GM21737 (cell line): Measurements from ENCODE around the gene LGALS3BP.
"Not testable (repeated sequence)": the region's sequence is repeated elsewhere in the genome, so short reads cannot be mapped to it uniquely, and the experiment has no call there.

Experiments
- ATAC-seq: cut with Tn5 transposase; IDR thresholded peaks from one replicate; pipeline ENCODE4 v1.9.1; 2021; ENCODE audit warnings: mild to moderate bottlenecking, moderate library complexity; ENCODE audit not compliant: unreplicated experiment

LGALS3BP gene

DNA sequence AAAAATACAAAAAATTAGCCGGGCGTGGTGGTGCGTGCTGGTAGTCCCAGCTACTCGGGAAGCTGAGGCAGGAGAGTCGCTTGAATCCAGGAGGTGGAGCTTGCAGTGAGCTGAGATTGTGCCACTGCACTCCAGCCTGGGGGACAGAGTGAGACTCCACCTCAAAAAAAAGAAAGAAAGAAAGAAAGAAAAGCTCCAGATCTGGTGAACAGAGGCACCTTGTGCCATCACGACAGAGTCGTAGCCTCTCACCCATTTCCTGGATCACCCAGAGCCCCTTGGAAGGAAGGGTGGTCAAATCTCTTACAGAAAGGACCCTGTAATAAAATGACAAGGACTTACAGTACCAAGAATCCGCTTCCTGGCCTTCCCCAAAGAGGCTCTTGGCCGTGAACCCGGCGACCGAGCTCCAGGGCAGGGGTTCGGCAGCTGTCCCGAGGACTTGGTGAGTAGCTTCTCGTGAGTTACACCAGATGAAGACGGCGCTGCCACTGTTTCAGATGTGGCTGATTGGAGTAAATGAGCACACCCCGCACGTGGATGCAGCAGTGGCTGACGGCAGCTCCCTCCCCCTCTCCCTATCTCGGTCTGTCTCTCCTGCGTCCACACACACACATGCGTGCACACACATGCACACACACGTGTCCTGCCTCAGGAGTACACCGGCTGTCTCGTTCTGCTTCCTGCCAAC, 13.5 kb downstream of the LGALS3BP start:
- ATAC-seq: no peak

DNA sequence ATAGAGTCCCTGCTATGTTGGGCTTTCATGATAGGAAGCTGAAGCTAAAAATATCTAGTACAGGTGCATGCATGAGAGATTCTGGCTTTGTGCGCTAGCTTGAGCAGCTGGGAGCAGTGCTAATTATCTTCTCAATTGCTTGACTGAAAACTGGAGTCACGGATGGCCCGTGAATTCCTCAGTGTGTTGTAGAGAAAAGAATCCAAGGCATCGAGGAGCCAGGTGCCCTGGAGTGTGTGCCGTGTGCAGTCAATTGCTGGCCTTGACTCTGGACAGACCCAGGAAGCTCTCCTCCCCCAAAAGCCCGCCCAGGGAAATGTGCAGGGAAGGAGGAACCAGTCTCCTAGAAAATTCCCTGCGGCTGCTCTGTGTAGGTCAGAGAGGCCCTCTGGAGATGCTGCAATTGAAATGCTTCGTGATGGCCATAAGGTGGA, 14.2 kb downstream of the LGALS3BP start:
- no peak for ATAC-seq

DNA sequence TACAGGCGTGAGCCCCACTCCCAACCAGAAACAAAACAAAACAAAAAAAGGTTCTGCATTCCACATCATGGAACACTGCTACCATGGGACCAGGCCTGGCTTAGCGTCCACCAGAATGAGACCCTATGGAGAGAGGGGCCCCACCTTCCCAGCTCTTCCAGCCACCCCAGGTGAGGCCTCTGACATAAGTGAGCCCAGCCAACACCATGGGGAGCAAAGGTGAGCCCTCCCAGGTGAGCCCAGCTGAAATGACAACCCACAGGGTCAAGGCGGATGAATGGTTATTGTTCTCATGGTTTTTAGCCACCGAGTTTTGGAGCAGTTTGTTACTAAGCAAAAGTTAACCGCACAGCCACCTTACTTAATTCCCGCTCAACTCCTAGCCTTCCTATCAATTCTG, 16.3 kb downstream of the LGALS3BP start:
- ATAC-seq: no peak

DNA sequence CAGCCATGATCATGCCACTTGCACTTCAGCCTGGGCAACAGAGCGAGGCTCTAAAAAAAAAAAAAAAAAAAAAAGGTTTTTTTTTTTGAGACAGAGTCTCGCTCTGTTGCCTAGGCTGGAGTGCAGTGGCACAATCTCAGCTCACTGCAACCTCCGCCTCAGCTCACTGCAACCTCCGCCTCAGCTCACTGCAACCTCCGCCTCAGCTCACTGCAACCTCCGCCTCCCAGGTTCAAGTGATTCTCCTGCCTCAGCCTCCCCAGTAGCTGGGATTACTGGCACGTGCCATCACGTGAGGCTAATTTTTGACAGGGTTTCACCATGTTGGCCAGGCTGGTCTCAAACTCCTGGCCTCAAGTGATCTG, 16.8 kb downstream of the LGALS3BP start:
- ATAC-seq: not testable (repeated sequence)

DNA sequence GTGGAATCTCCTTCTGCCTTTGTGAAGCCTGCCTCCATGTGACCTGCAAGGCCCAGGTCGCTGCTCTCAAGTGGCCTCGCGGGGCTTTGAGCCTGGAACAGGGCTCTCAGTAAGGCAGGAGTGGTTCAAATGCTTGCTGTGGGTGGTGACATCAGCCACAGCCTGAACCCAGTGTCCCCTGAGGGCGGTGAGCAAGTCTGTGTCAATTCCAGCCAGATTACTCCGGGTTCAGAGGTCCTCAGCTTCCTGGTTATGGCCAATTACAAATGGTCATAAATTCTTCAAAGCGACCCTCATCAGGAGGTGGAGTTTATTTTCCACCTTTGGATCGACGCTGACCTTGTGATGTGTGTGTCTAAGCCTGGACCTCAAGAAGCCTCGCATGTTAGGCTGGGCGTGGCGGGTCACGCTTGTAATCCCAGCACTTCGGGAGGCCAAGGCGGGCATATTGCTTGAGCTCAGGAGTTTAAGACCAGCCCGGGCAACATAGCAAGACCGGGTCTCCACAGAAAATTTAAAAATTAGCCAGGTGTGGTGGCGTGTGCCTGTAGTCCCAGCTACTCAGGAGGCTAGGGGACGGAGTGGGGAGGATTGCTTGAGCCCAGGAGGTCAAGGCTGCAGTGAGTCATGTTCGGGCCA, 17.3 kb downstream of the LGALS3BP start:
- no peak for ATAC-seq

DNA sequence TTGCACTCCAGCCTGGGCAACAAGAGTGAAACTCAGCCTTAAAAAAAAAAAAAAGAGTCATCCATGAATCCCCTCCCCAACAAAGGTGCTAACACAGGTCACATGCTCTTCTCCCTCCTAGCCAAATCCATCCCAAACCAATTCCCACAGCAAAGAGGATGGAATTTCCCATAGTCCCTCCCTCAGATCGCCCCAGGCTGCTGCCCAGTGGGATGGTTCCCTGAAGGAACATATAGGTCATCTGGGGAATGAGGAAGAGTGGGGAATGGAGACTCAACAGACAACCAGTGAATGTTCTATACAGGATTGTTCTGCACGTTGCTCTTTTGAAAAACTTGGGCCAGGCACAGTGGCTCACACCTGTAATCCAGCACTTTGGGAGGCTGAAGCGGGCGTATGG, 18.2 kb downstream of the LGALS3BP start:
- no peak for ATAC-seq

DNA sequence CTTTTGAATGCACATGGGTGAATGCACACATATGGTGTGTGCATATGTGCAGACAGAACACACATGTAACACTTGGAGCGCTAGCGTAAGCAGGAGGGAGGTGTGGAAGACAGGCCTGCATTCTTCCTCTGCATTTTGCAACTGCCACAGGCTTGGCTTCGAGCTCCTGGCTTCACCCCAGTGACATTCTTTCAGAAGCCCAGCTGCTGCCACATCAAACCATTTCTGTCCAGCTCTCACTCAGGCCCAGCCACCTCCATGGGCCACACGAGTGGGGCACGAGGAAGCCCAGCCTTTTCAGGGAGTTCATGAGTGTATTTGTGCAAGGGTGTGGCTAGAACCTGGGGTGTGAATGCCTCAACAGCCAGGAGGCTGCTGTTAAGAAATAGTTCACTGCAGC, 18.8 kb downstream of the LGALS3BP start:
- ATAC-seq: no peak

DNA sequence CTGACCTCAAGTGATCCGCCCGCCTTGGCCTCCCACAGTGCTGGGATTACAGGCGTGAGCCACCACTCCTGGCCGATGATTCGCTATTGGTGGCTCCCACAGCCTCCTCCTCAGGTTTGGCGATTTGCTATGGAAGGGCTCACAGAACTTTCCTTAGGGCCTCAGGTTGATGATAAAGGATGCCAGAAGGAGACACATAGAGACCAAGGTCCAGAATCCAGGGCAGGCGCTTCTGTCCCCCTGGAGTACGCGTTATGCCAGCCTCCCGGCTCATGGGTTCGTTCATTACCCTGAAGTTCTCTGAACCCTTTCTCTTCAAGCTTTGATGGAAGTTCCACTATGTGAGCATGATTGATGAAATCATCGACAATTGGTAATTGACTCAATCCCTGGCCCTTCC, 19.9 kb downstream of the LGALS3BP start:
- no peak for ATAC-seq

DNA sequence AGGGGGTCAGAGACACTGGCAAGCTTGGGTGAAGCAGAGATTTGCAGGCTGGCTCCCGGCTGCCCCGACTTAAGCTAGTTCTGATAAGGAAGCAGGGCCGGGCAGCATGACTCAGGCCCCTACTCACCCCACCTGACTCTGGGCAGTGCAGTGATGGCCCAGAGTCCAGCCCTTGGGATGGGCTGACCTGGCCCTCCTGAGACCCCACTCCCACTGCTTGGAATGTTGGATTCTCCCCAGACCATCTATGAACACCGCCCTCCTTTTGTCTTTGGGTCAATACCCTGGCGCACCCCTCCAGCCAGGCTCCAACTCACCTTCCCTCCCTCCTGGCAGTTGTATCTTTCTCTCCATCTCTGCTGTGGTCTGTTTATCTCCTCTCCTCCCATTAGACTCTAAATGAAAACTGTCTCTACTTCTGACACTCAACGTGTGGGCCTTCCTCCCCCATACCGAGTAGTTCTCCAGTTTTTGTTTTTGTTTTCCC, 21.0 kb downstream of the LGALS3BP start:
- no peak for ATAC-seq

DNA sequence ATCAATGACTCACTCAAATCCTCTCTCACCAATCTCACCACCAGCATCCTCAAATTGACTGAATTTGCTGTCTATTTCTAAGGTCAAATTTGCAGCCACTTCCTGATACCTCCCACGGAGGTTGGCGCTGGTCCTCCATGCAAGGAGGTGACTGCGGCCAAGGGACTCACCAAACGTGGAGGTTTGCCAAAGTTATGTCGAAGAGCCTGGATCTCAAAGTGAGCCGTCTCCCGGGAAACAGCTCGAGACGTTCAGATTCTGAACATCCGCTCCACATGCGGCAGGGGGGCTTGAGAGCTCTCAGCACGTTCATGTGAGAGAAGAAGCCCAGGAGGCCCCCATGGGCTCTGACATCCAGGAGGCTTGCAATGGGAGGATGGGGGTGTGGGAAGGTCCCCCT, 22.6 kb downstream of the LGALS3BP start:
- no peak for ATAC-seq

DNA sequence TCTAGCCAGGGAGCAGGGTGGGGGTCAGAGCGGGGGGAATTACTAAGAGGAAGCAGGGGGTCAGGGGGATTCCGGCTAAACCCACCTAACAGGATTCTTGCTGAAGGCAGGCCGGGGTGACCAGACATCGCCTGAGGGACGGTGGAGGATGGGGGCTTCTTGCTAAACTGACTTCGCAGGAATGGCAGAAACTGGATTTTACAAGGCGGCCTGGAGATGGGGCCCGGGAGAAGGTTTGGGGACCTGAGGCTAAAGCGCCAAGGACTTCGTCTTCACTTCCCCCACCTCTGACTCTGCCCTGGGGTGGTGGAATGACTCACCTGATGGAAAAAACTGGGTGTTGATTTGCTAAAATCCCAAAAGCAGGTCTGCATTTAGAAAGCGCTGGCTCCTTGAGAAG, 23.5 kb downstream of the LGALS3BP start:
- no peak for ATAC-seq

DNA sequence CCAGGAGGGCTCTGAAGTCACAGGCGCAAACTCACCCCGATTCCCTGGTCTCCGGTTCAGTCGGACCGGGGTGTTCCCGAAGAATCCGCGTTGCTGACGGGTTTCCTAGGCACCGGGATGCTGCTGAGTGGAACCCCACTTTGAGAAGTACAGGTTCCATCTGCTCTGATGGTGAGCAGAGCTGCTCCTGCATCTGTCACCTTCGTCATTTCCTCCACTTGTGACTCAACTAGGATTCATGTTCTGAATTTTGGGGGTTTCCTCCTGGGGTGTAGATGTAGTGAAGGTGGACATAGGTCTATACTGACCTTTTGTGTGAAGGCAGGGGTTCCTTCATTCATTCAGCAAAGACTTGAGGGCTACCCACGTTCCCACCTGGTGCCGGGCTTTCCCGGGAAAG, 25.0 kb downstream of the LGALS3BP start:
- no peak for ATAC-seq

DNA sequence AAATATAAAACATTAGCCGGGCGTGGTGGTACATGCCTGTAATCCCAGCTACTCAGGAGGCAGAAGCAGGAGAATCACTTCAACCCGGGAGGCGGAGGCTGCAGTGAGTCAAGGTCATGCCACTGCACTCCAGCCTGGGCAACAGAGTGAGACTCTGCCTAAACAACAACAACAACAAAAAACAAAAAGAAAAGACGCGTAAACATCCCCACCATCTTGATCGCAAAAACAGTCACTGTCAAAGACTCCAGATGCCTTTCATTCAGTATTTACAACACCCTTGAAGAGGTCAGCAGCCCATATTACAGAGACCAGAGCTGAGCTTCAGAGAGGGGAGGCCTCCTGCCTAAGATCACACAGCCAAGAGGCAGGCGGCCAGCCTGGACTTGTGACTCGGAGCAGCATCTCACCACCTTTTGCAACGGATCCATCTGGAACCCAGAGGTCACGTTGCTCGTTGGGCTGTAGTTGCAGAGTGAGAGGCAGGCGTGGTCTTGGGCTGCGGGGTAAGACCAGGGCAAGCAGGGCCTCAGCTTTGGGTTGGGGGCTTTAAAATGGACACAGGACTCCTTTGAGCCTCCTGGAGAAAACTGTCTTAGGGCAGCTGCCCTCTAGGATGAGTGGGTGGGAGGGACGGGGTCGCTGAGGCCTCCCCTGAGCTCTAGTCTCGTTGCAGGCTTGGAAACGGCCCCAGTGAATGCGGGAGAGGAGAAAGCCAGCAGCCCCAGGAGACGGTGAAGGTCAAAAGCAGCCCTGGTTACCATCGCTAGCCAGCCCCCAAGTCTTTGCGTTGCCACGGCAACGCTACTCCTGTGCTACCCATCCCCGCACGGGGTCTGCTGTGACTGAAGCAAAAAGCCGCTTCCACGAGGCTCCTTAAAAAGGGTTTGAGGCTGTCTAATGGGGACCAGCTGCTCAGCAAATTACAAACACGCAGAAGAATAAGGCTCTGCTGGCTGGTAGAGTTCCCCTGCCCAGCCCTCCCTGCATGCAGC, 26.1 kb downstream of the LGALS3BP start:
- no peak for ATAC-seq

DNA sequence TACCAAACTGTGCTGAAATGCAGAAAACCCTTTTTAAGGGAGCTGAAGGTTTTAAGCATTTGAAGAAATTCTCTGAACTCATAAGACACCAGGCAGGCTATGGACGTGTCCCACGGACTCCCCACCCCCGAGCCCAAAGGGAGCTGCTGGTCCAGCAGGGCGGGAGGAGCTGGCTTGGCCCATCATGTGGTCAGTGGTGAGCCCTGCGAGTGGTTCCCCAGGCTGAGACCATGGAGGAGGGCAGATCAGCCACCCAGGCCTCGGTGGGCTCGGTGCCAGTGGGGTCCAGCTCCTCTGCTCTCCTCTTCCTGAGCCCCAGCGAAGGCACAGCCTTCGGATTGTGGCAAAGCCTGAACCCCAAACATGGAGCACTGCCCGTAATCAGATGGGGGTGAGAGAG, 27.0 kb downstream of the LGALS3BP start:
- ATAC-seq: no peak

DNA sequence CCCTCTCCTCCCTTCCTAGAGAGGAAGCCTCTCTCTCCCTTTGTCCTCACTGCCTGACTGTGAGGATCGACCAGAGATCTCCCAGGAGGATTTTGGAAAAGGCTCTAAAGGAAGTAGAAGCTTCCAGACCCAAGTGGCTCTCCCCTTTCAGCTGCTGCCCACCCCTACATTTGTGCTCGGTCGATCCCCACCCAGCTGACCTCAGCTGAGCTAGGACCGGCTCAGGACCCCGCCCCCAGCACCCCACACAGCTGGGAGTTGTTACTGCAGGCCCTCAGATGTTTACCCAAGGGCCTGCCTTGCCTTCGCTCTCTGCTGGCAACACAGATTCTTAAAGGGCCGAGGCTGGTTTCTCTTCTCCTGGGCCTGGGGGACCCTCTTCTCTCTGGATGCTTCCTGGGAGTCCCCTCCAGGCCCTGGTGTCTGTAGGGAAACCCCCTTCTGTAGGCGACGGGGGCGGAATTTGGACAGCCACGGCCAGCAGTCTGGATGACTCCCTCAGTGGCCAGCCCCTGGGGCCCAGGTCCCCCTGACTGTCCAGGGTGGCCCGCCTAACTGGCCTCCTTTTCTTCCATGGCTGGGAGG, 27.7 kb downstream of the LGALS3BP start:
- ATAC-seq: no peak

DNA sequence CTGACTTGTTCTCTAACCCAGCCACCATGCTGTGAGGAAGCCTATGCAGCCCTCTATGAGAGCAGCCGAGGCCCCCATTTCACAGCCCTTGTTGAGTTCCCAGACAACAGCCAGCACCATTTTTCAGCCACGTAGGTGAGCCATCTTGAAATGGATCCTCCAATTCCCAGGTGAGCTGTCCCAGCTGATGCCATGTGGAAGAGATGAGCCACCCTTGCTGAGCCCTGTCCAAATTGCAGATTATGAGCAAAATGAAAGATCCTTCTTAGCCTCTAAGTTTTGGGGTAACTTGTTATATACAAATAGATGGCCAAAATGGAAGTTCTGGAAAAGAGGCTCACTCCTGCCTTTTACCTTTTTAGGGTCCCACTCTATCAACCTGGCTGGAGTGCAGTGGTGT, 28.9 kb downstream of the LGALS3BP start:
- no peak for ATAC-seq

DNA sequence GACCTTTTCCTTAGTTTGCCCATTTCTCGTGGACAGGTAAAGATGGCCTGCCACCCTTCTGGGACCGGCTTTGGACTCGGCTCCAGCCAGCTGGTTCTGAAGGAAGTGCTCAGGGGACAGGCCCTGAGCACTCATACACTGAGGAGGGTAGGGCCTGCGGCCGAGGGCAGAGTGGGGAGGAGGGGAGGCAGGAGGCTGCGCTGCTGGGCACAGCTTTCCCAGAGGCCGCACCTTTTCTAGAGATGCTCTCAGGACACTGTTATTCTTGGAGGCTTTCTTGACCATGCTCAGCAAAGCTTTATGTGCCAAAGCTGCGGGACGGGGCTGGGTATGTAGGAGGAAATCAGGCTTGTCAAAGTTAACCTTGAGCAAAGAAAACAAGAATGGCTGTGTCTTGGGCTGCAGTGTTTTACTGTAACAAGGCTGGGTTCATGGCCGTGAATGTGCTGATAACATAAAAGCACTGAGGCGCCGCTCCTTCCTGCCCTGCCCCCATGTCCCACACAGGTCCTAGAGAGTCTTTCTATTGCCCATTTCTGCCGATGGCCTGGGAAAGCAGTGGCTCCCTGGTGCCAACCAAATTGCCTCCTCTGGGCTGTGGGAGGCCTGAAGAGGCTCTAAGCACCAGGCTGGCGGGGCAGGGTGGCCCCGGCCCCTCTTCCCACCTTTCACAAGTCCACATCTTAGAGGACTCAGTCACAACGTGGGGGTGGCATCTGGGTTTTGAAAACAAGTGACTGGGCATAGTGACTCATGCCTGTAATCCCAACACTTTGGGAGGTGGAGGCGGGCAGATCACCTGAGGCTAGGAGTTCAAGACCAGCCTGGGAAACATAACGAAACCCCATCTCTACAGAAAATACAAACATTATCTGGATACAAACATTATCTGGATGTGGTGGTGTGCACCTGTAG, 32.2 kb downstream of the LGALS3BP start:
- no peak for ATAC-seq

DNA sequence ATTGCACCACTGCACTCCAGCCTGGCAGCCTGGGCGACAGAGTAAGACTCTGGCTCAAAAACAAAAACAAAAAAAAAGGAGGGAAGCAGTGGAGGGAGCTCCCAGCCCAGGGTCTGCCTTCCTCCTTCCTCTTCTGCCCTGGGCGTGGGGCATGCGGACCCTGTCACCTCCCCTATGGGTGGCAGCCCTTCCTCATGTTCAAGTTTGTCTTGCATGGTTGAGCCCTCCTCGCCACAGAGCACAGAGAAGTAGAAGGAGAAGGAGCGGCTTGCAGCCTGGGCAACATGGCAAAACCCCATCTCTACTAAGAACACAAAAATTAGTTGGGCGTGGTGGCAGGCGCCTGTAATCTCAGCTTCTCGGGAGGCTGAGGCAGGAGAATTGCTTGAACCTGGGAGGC, 33.1 kb downstream of the LGALS3BP start:
- ATAC-seq: no peak

DNA sequence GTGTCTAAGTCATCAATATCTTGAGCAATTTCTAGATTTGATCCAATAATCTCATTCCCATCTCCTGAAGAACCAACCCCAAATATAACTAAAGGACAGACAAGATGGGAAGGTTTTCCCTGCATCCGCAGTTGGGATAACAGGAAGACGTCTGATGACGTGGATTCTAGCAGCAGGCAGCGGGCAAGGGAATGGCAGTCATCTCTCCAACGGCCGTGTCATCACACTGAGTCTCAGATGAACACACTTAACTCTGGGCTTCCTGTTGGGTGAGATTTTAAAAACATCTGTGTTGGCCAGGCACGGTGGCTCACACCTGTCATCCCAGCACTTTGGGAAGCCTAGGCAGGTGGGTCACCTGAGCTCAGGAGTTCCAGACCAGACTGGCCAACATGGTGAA, 33.6 kb downstream of the LGALS3BP start:
- ATAC-seq: no peak

DNA sequence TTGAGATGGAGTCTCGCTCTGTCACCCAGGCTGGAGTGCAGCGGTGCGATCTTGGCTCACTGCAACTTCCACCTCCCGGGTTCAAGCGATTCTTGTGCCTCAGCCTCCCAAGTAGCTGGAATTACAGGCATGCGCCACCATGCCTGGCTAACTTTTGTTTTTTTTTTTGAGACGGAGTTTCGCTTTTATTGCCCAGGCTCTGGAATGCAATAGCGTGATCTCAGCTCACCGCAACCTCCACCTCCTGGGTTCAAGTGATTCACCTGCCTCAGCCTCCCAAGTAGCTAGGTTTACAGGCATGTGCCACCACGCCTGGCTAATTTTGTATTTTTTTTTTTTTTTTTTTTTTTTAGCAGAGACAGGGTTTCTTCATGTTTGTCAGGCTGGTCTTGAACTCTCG, 34.3 kb downstream of the LGALS3BP start:
- ATAC-seq: not testable (repeated sequence)
